A673 (cell line): ENCODE results near the gene STYXL2. TPM values are rescaled to one million over a fixed set of nuclear protein-coding genes. Genes with fewer than 3 reads are reported as not detected.

ENCODE experiments used
- BruUV-seq: library from RNA; stranded (reverse); fragments of 400-500 nt; replicated peaks from 2 replicates; lab custom pipeline; 2021; lab: Mats Ljungman, UMichigan
- CTCF ChIA-PET: fragments of 300-600 bp; sonication (Branson Sonifier 250); formaldehyde crosslinking; loops from one replicate; lab custom pipeline; 2022; ENCODE audit warnings: antibody characterized with exemption; lab: Charles Lee
- POLR2A ChIA-PET: fragments of 300-600 bp; sonication (Branson Sonifier 250); formaldehyde crosslinking; loops from one replicate; lab custom pipeline; 2022; ENCODE audit warnings: antibody characterized with exemption; ENCODE audit not compliant: low non-redundant PET; lab: Charles Lee
- DNase-seq: peaks from one replicate; pipeline ENCODE4 v3.0.0-alpha.2; 2015; ENCODE audit warnings: low spot score
- H3K27ac ChIP-seq: fragments of 200-600 bp; sonication (generic); 2 replicates; pipeline ENCODE4 v1.5.1; 2016; ENCODE audit warnings: mixed run types, low read depth, mild to moderate bottlenecking, mixed read lengths, antibody characterized with exemption, low read length; ENCODE audit not compliant: poor library complexity, severe bottlenecking
- H3K27me3 ChIP-seq: fragments of 200-600 bp; sonication (generic); replicated peaks from 2 replicates; pipeline ENCODE4 v1.6.1; 2017; ENCODE audit warnings: mixed run types, low read depth, mild to moderate bottlenecking, mixed read lengths, antibody characterized with exemption, low read length; ENCODE audit not compliant: insufficient read depth, poor library complexity
- H3K36me3 ChIP-seq: fragments of 200-600 bp; sonication (generic); 2 replicates; pipeline ENCODE4 v1.6.1; 2016; ENCODE audit warnings: mixed run types, mild to moderate bottlenecking, mixed read lengths, antibody characterized with exemption, low read length; ENCODE audit not compliant: insufficient read depth, poor library complexity, severe bottlenecking
- H3K4me1 ChIP-seq: fragments of 200-600 bp; sonication (generic); 2 replicates; pipeline ENCODE4 v1.6.1; 2017; ENCODE audit warnings: mixed run types, mild to moderate bottlenecking, mixed read lengths, antibody characterized with exemption, low read length; ENCODE audit not compliant: insufficient read depth, poor library complexity, severe bottlenecking
- H3K4me3 ChIP-seq: fragments of 200-600 bp; sonication (generic); 2 replicates; pipeline ENCODE4 v1.5.1; 2016; ENCODE audit warnings: low read depth, mixed run types, mild to moderate bottlenecking, mixed read lengths, low read length; ENCODE audit not compliant: poor library complexity, severe bottlenecking
- H3K9me3 ChIP-seq: fragments of 200-600 bp; sonication (generic); 2 replicates; pipeline ENCODE4 v1.6.1; 2016; ENCODE audit warnings: mixed run types, low read depth, mild to moderate bottlenecking, mixed read lengths, antibody characterized with exemption, low read length; ENCODE audit not compliant: poor library complexity, severe bottlenecking
- CTCF ChIP-seq: fragments of 300-800, 200-600 bp; sonication (generic); conservative IDR thresholded peaks from 2 replicates; pipeline ENCODE4 v1.5.1; 2017; ENCODE audit warnings: low read depth, mild to moderate bottlenecking, antibody characterized with exemption, low read length, moderate library complexity, mixed read lengths
- EZH2 ChIP-seq: fragments of 200-600 bp; sonication (generic); IDR thresholded peaks from 2 replicates; pipeline ENCODE4 v1.6.1; 2017; ENCODE audit warnings: borderline replicate concordance, low read depth, mild to moderate bottlenecking, mixed read lengths, antibody characterized with exemption, low read length; ENCODE audit not compliant: poor library complexity, severe bottlenecking
- intact Hi-C: fragments of 100-400 bp; cut with micrococcal nuclease; formaldehyde crosslinking; loops from one replicate; pipeline ENCODE4 v1.10.0; 2022; ENCODE audit not compliant: unreplicated experiment
- total RNA-seq: library from RNA; stranded (reverse); gene quantifications from 2 replicates; pipeline ENCODE4 v1.2.3, GENCODE V29; 2021

Gene STYXL2
- total RNA-seq, 1 experiment from 2014 or later: not detected

DNA sequence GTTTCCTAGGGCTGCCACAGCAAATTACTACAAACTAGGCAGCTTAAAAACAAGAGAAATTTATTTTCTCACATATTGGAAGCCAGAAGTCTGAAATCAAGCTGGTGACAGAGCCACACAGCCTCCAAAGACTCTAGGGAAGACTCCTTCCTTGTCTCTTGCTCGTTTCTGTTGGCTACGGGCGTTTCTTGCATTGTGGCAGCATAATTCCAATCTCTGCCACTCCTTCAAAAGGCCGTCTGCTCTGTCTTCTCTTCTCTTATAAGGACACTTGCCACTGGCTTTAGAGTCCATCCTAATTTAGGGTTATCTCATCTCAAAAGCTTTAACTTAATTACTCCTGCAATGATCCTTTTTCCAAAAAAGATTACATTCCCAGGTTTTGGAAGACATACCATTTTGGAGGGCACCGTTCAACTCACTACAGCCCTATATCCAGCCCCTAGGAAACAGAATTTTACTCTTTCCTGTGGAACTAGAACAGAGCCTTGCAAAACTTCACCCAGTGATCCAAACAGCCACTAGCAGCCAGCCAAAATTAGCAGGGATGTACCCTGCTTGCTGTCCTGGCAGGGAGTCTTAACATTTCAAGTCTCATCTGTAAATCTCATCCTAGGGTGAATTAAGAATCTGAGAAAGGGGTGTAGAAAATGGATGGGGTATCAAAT, 9.2 kb downstream of the STYXL2 start:
- BruUV-seq: no TSS peak
- Histone ChIP-seq H3K4me3 (no peak overlapping the region), H3K36me3 (no peaks in the 10 kb centered on the region), H3K9me3 (no peaks in the 10 kb centered on the region), H3K27me3 (no peaks in the 10 kb centered on the region), H3K4me1 (no peaks in the 10 kb centered on the region), H3K27ac (no peak overlapping the region)
- POLR2A ChIA-PET: no interaction called here
- DNase-seq: no peak
- TF ChIP-seq CTCF (no peak), EZH2 (no peak)
- intact Hi-C loops: no loop called here
- CTCF ChIA-PET: no interaction called here

DNA sequence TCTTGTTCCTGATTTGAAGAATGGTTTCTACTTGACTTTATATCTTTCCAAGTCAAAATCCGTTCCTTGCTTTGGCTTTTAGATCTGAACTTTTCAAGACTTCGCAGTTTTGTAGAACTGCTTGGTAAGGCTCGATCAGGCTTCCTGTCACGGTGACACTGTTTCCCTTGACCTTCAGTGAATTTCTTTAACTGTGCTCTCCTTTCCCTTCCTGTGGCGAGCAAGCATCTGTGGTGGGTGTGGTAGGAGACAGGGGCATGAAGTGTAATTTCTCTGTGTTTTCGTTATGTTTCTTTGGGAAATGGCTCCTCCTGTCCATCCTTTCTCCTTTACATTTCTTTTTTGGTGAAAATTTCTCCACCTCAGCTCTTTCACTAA, 10.4 kb downstream of the STYXL2 start:
- DNase-seq: no peak
- Histone ChIP-seq H3K9me3 (no peaks in the 10 kb centered on the region), H3K36me3 (no peaks in the 10 kb centered on the region), H3K4me1 (peaks cover 5% of the 10 kb centered on the region), H3K27me3 (no peaks in the 10 kb centered on the region), H3K4me3 (no peak overlapping the region), H3K27ac (no peak overlapping the region)
- CTCF ChIA-PET: no interaction called here
- BruUV-seq: no TSS peak
- POLR2A ChIA-PET: no interaction called here
- intact Hi-C loops: no loop called here
- TF ChIP-seq CTCF (no peak), EZH2 (no peak)

GRCh38 chr1:167105271-167106118, 11.6 kb downstream of the STYXL2 start:
- no TSS peak for BruUV-seq
- TF ChIP-seq EZH2 (no peak), CTCF (0 out of 2 replicates have a peak, but pooled peaks have one; percentile 11)
- ChIA-PET POLR2A (no interaction called here), CTCF (interaction anchor here (1.0 kb wide), 1 partner anchor 116 kb away, joined by 3 read pairs; no protein-coding TSS in a partner anchor)
- Histone ChIP-seq H3K9me3 (no peaks in the 10 kb centered on the region), H3K27me3 (no peaks in the 10 kb centered on the region), H3K36me3 (no peaks in the 10 kb centered on the region), H3K4me3 (no peak overlapping the region), H3K4me1 (peaks cover 9% of the 10 kb centered on the region), H3K27ac (no peak overlapping the region)
- DNase-seq: peak; percentile 25
- intact Hi-C loops: no loop called here
